ENCODE results near the gene CCNB1. TPM values are rescaled to one million over a fixed set of nuclear protein-coding genes. Genes with fewer than 3 reads are reported as not detected.
A peak's percentile ranks its signal among the peaks of the same experiment; 100 is the strongest.

CCNB1 gene
- total and polyA plus RNA-seq, 3 donors from 2014 or later, result 35.2 to 75.9 (median 41.8) TPM

- no peak overlapping the region for H3K4me3 ChIP-seq
- intact Hi-C loops (cut with DNase I; ENCODE audit: low total_unique reads), result no loop called here
- H3K36me3 ChIP-seq (ENCODE audit: low read depth, missing control alignments), result no peaks in the 10 kb centered on the region
- no peak overlapping the region for H3K27ac ChIP-seq
- H3K9me3 ChIP-seq, result no peaks in the 10 kb centered on the region
- no peak for DNase-seq
- TF ChIP-seq POLR2A (IDR thresholded peaks at IDR 0.05), result no peak
- TF ChIP-seq CTCF (IDR thresholded peaks at IDR 0.05), result no peak
- H3K4me1 ChIP-seq, result no peaks in the 10 kb centered on the region
- no peaks in the 10 kb centered on the region for H3K27me3 ChIP-seq
- 90 to 95% methylated on average over 3 of the region's 3 CpGs for WGBS, 2 donors
Measured at GRCh38 chr5:69158039-69158438, 8.9 kb upstream of the CCNB1 start.

GRCh38 chr5:69160651-69161050 lies 6.3 kb upstream of the CCNB1 start:
- intact Hi-C loops (cut with DNase I; ENCODE audit: low total_unique reads), result no loop called here
- Histone ChIP-seq H3K4me1 (no peaks in the 10 kb centered on the region), H3K36me3 (ENCODE audit: low read depth, missing control alignments) (no peaks in the 10 kb centered on the region), H3K4me3 (no peak overlapping the region), H3K9me3 (no peaks in the 10 kb centered on the region), H3K27ac (no peak overlapping the region), H3K27me3 (no peaks in the 10 kb centered on the region)
- no peak for TF ChIP-seq CTCF (IDR thresholded peaks at IDR 0.05)
- TF ChIP-seq POLR2A (IDR thresholded peaks at IDR 0.05), result no peak
- DNase-seq, result no peak
- WGBS, 2 donors, result 88 to 90% methylated on average over 16 of the region's 16 CpGs

GRCh38 chr5:69167493-69167855 lies 524 bp downstream of the CCNB1 start:
- no peaks in the 10 kb centered on the region for H3K36me3 ChIP-seq (ENCODE audit: low read depth, missing control alignments)
- intact Hi-C loops (cut with DNase I; ENCODE audit: low total_unique reads), result no loop called here
- no peaks in the 10 kb centered on the region for H3K9me3 ChIP-seq
- H3K4me1 ChIP-seq, result no peaks in the 10 kb centered on the region
- TF ChIP-seq POLR2A (IDR thresholded peaks at IDR 0.05) (no peak), CTCF (IDR thresholded peaks at IDR 0.05) (no peak)
- no peak for DNase-seq
- 0 to 1% methylated on average over 11 of the region's 11 CpGs for WGBS, 2 donors
- peak overlapping the region; percentile 56 to 62 for H3K27ac ChIP-seq
- peak overlapping the region; percentile 66 to 79 for H3K4me3 ChIP-seq
- H3K27me3 ChIP-seq, result no peaks in the 10 kb centered on the region

GRCh38 chr5:69167929-69168328 lies 979 bp downstream of the CCNB1 start:
- H3K36me3 ChIP-seq (ENCODE audit: low read depth, missing control alignments), result no peaks in the 10 kb centered on the region
- 35 to 42% methylated on average over 8 of the region's 8 CpGs for WGBS, 2 donors
- no peak for TF ChIP-seq POLR2A (IDR thresholded peaks at IDR 0.05)
- no peak for TF ChIP-seq CTCF (IDR thresholded peaks at IDR 0.05)
- H3K27ac ChIP-seq, result no peak overlapping the region
- no peaks in the 10 kb centered on the region for H3K27me3 ChIP-seq
- H3K9me3 ChIP-seq, result no peaks in the 10 kb centered on the region
- H3K4me1 ChIP-seq, result no peaks in the 10 kb centered on the region
- intact Hi-C loops (cut with DNase I; ENCODE audit: low total_unique reads), result no loop called here
- peak overlapping the region; percentile 66 to 79 for H3K4me3 ChIP-seq
- no peak for DNase-seq

GRCh38 chr5:69170495-69170894 lies 3.5 kb downstream of the CCNB1 start:
- no peak for TF ChIP-seq CTCF (IDR thresholded peaks at IDR 0.05)
- TF ChIP-seq POLR2A (IDR thresholded peaks at IDR 0.05), result no peak
- Histone ChIP-seq H3K4me3 (no peak overlapping the region), H3K9me3 (no peaks in the 10 kb centered on the region), H3K36me3 (ENCODE audit: low read depth, missing control alignments) (no peaks in the 10 kb centered on the region), H3K27ac (no peak overlapping the region), H3K27me3 (no peaks in the 10 kb centered on the region), H3K4me1 (no peaks in the 10 kb centered on the region)
- DNase-seq, result no peak
- WGBS, 2 donors, result 86 to 100% methylated on average over 1 of the region's 1 CpG
- intact Hi-C loops (cut with DNase I; ENCODE audit: low total_unique reads), result no loop called here

Measured in testis (tissue), 3 donors.